ENCODE data around the gene ANXA6. TPM values are rescaled to one million over a fixed set of nuclear protein-coding genes. Genes with fewer than 3 reads are reported as not detected.

ANXA6 gene
- total and polyA plus RNA-seq, 4 donors: 61.4 to 208 (median 155) TPM

- ATAC-seq (ENCODE audit: insufficient read depth, low FRiP score) (no peak), DNase-seq (no peak)
- Histone ChIP-seq H3K4me1 (ENCODE audit: control insufficient read depth in 5 of 5, insufficient read depth in 5 of 5, low read length in 5 of 5) (no peaks in the 10 kb centered on the region), H3K4me3 (no peak overlapping the region), H3K9me3 (ENCODE audit: control insufficient read depth in 4 of 4, insufficient read depth in 3 of 4, low read length in 3 of 4) (no peaks in the 10 kb centered on the region), H3K27me3 (ENCODE audit: control insufficient read depth in 3 of 3, insufficient read depth in 3 of 3, low read length in 2 of 3) (no peaks in the 10 kb centered on the region), H3K36me3 (ENCODE audit: control insufficient read depth in 4 of 4, insufficient read depth in 4 of 4, low read length in 4 of 4) (peaks cover 42 to 66% (median 56%) of the 10 kb centered on the region in 4 donors), H3K27ac (ENCODE audit: low read depth in 1 of 2, low read length in 1 of 2) (no peak overlapping the region), H3K9ac (ENCODE audit: insufficient read depth in 1 of 2, low read length in 2 of 2) (no peak overlapping the region)
- no peak for TF ChIP-seq CTCF (IDR thresholded peaks at IDR 0.05; ENCODE audit: control extremely low read depth, extremely low read depth)
- WGBS, 2 donors: 92 to 93% methylated on average over 10 of the region's 10 CpGs
These were observed 20.3 kb downstream of the ANXA6 start for GRCh38 chr5:151137067-151137825.

- no peak overlapping the region for H3K27ac ChIP-seq (ENCODE audit: low read depth in 1 of 2, low read length in 1 of 2)
- ATAC-seq (ENCODE audit: insufficient read depth, low FRiP score): no peak
- no peaks in the 10 kb centered on the region for H3K27me3 ChIP-seq (ENCODE audit: control insufficient read depth in 3 of 3, insufficient read depth in 3 of 3, low read length in 2 of 3)
- H3K9ac ChIP-seq (ENCODE audit: insufficient read depth in 1 of 2, low read length in 2 of 2): no peak overlapping the region
- 52 to 93% methylated on average over 3 of the region's 3 CpGs for WGBS, 2 donors
- H3K9me3 ChIP-seq (ENCODE audit: control insufficient read depth in 4 of 4, insufficient read depth in 3 of 4, low read length in 3 of 4): no peaks in the 10 kb centered on the region
- no peak for DNase-seq
- H3K4me1 ChIP-seq (ENCODE audit: control insufficient read depth in 5 of 5, insufficient read depth in 5 of 5, low read length in 5 of 5): peaks cover 0 to 7% (median 0%) of the 10 kb centered on the region in 5 donors
- peaks cover 56 to 83% (median 60%) of the 10 kb centered on the region in 4 donors for H3K36me3 ChIP-seq (ENCODE audit: control insufficient read depth in 4 of 4, insufficient read depth in 4 of 4, low read length in 4 of 4)
- H3K4me3 ChIP-seq: no peak overlapping the region
- TF ChIP-seq CTCF (IDR thresholded peaks at IDR 0.05; ENCODE audit: control extremely low read depth, extremely low read depth): no peak
These were observed 23.4 kb downstream of the ANXA6 start for GRCh38 chr5:151134228-151134627.

- no peak overlapping the region for H3K27ac ChIP-seq (ENCODE audit: low read depth in 1 of 2, low read length in 1 of 2)
- DNase-seq (no peak), ATAC-seq (ENCODE audit: insufficient read depth, low FRiP score) (no peak)
- H3K9me3 ChIP-seq (ENCODE audit: control insufficient read depth in 4 of 4, insufficient read depth in 3 of 4, low read length in 3 of 4): no peaks in the 10 kb centered on the region
- H3K27me3 ChIP-seq (ENCODE audit: control insufficient read depth in 3 of 3, insufficient read depth in 3 of 3, low read length in 2 of 3): no peaks in the 10 kb centered on the region
- peaks cover 0 to 10% (median 0%) of the 10 kb centered on the region in 5 donors for H3K4me1 ChIP-seq (ENCODE audit: control insufficient read depth in 5 of 5, insufficient read depth in 5 of 5, low read length in 5 of 5)
- peaks cover 49 to 85% (median 59%) of the 10 kb centered on the region in 4 donors for H3K36me3 ChIP-seq (ENCODE audit: control insufficient read depth in 4 of 4, insufficient read depth in 4 of 4, low read length in 4 of 4)
- no peak for TF ChIP-seq CTCF (IDR thresholded peaks at IDR 0.05; ENCODE audit: control extremely low read depth, extremely low read depth)
- 27 to 64% methylated on average over 4 of the region's 4 CpGs for WGBS, 2 donors
- H3K9ac ChIP-seq (ENCODE audit: insufficient read depth in 1 of 2, low read length in 2 of 2): no peak overlapping the region
- no peak overlapping the region for H3K4me3 ChIP-seq
These were observed 24.6 kb downstream of the ANXA6 start for GRCh38 chr5:151132963-151133362.
